Adrenal gland (tissue), 5 donors: ENCODE data around the gene HDHD5.

Source experiments
- POLR2A ChIP-seq, 2 donors: fragments of 450-650 bp; IDR thresholded peaks; one replicate each; pipeline ENCODE4 v1.6.1; 2017; ENCODE audit warnings: antibody characterized with exemption in 2 of 2, mild to moderate bottlenecking in 2 of 2, moderate library complexity in 1 of 2
- TF ChIP-seq, protein P1 (sequence below), 6 experiments: fragments of 450-650 bp in 4 of 6; fragments of 200-600 bp in 2 of 6; sonication (generic) in 1 of 6; IDR thresholded peaks; 1 replicate in 5 of 6; 2 replicates in 1 of 6; pipeline versions ENCODE4 v1.5.1 to v1.8.0; 2016 to 2021; ENCODE audit warnings: antibody characterized with exemption in 6 of 6, mild to moderate bottlenecking in 2 of 6, moderate library complexity in 1 of 6
- donor health status: DM: no; HTN: no; CAD: no.

DNA sequence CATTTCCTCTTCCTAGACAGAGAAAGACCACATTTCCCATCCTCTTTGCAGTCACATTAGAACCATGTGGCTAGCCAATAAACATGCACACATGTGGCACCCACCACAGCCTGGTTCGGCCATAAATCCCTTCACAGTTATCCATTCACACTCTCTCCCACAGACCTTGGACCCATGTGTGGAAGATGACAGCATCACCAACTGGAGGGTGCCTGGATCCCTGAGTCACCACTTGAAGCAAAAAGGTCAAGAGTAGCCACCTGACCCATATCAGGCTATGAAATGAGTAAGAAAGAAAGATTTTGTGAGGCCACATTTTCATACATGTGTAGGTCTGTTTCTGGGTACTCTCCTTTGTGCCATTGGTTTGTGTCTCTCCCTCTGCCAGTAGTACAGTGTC, 28.9 kb downstream of the HDHD5 start:
- TF ChIP-seq, protein P1, sequence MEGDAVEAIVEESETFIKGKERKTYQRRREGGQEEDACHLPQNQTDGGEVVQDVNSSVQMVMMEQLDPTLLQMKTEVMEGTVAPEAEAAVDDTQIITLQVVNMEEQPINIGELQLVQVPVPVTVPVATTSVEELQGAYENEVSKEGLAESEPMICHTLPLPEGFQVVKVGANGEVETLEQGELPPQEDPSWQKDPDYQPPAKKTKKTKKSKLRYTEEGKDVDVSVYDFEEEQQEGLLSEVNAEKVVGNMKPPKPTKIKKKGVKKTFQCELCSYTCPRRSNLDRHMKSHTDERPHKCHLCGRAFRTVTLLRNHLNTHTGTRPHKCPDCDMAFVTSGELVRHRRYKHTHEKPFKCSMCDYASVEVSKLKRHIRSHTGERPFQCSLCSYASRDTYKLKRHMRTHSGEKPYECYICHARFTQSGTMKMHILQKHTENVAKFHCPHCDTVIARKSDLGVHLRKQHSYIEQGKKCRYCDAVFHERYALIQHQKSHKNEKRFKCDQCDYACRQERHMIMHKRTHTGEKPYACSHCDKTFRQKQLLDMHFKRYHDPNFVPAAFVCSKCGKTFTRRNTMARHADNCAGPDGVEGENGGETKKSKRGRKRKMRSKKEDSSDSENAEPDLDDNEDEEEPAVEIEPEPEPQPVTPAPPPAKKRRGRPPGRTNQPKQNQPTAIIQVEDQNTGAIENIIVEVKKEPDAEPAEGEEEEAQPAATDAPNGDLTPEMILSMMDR (IDR thresholded peaks at IDR 0.05) = no peak
- no peak for TF ChIP-seq POLR2A (IDR thresholded peaks at IDR 0.05)
